ENCODE results near the gene RRAS.

Gene RRAS

GRCh38 chr19:49651029-49651819 lies 11.3 kb upstream of the RRAS start:
- in situ Hi-C loops (cut with MboI; ENCODE audit: low sequenced_read_pairs, unreplicated experiment), result no loop called here

GRCh38 chr19:49646586-49646985 lies 6.6 kb upstream of the RRAS start:
- in situ Hi-C loops (cut with MboI; ENCODE audit: low sequenced_read_pairs, unreplicated experiment), result no loop called here
- DNase-seq (ENCODE audit: low spot score), result no peak

More at GRCh38 chr19:49651029-49651819, 11.3 kb upstream of the RRAS start:
- no peak for DNase-seq (ENCODE audit: low spot score)
- TF ChIP-seq, protein P1, sequence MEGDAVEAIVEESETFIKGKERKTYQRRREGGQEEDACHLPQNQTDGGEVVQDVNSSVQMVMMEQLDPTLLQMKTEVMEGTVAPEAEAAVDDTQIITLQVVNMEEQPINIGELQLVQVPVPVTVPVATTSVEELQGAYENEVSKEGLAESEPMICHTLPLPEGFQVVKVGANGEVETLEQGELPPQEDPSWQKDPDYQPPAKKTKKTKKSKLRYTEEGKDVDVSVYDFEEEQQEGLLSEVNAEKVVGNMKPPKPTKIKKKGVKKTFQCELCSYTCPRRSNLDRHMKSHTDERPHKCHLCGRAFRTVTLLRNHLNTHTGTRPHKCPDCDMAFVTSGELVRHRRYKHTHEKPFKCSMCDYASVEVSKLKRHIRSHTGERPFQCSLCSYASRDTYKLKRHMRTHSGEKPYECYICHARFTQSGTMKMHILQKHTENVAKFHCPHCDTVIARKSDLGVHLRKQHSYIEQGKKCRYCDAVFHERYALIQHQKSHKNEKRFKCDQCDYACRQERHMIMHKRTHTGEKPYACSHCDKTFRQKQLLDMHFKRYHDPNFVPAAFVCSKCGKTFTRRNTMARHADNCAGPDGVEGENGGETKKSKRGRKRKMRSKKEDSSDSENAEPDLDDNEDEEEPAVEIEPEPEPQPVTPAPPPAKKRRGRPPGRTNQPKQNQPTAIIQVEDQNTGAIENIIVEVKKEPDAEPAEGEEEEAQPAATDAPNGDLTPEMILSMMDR (IDR thresholded peaks at IDR 0.05; ENCODE audit: borderline replicate concordance, control extremely low read depth, extremely low read depth, insufficient read depth, missing control alignments), result no peak

DNA sequence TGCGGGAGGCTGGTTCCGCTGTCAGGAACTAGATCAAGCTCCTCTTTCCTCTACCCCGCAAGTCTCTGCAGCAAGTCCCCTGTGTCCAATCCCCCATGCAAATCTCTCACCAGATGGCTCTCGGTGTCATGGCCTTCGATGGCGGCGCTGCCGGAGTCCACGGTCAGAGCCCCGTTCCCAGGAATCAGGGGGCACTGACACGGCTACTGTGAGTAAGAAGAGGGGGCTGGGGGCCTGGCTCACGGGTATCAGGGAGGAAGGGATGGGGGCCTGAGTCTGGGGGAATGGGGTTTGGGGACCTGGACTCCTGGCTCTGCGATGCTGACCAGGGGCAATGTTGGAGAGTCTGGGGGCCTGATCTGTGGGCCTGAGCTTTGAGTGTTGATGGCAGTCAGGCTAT lies 6.1 kb upstream of the RRAS start:
- TF ChIP-seq, protein P1 (IDR thresholded peaks at IDR 0.05; ENCODE audit: borderline replicate concordance, control extremely low read depth, extremely low read depth, insufficient read depth, missing control alignments), result no peak
- DNase-seq (ENCODE audit: low spot score), result no peak
- in situ Hi-C loops (cut with MboI; ENCODE audit: low sequenced_read_pairs, unreplicated experiment), result no loop called here

More at GRCh38 chr19:49646586-49646985, 6.6 kb upstream of the RRAS start:
- TF ChIP-seq, protein P1 (IDR thresholded peaks at IDR 0.05; ENCODE audit: borderline replicate concordance, control extremely low read depth, extremely low read depth, insufficient read depth, missing control alignments), result no peak

DNA sequence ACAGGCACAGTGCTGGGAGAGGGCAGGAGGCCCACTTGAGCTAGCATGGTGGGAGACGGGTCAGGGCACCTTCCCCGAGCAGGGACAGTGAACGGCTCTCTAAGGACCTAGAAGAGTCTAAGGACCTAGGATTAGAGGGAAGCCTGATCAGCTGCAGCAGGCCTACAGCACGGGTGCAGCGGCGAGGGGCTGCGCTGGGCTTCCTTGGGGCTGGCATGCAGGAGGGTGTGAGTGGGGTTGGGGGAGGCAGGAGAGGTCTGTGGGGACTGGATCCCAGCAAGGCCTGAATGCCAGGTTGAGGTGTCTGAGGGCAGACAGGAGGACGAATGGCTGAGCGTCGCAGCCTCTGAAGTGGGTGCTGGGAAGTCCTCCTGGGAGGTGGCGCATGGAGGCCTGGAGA lies 5.6 kb upstream of the RRAS start:
- in situ Hi-C loops (cut with MboI; ENCODE audit: low sequenced_read_pairs, unreplicated experiment), result no loop called here
- TF ChIP-seq, protein P1 (IDR thresholded peaks at IDR 0.05; ENCODE audit: borderline replicate concordance, control extremely low read depth, extremely low read depth, insufficient read depth, missing control alignments), result no peak
- no peak for DNase-seq (ENCODE audit: low spot score)

DNA sequence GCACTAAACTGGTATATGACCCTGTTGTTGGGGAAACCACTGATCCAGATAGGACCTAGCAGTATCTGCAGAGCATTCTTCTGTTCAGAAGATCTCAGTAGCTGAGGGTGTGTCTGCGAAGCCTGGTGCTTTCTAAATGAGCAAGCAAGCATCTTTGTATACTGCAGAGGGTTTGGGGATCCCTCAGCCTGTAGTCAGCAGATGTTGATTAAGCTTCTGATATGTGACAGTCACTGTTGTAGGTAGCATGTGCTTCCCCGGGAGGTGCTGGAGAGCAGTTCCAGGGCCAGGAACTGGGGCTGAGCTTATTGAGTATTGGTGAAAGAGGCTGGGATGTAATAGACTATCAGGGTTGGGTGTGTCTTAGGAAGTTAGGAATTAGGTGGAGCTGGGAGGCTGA lies 3.5 kb upstream of the RRAS start:
- DNase-seq (ENCODE audit: low spot score), result no peak
- TF ChIP-seq, protein P1 (IDR thresholded peaks at IDR 0.05; ENCODE audit: borderline replicate concordance, control extremely low read depth, extremely low read depth, insufficient read depth, missing control alignments), result no peak
- in situ Hi-C loops (cut with MboI; ENCODE audit: low sequenced_read_pairs, unreplicated experiment), result no loop called here

DNA sequence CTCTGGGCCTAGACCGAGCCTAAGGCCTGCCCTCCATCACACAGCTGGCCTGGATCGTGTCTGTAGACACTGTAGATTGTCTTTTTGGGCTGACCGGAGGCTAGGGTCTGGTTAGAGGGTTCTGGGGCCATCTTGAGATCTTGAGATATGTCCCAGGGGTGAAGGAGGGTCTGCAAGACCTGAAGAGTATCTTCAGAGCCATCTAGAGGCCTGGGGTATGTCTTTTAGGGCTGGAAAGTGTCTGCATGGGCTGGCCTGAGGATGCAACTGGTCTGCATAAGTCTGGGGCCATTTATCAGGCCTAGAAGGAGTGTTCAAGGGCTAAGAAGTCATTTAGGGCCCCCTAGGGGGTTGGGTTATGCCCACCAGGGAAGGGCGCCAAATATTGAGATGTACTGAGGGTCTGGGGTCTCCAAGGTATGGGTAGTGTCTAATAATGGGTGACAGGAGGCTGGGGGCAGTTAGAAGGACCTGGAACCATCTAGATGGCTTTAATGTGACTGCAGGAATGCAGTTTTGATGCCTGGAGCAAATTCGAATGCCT lies 2.6 kb upstream of the RRAS start:
- TF ChIP-seq, protein P1 (IDR thresholded peaks at IDR 0.05; ENCODE audit: borderline replicate concordance, control extremely low read depth, extremely low read depth, insufficient read depth, missing control alignments), result no peak
- DNase-seq (ENCODE audit: low spot score), result no peak
- in situ Hi-C loops (cut with MboI; ENCODE audit: low sequenced_read_pairs, unreplicated experiment), result no loop called here
